ENCODE data around the gene HDC. TPM values are rescaled to one million over a fixed set of nuclear protein-coding genes. Genes with fewer than 3 reads are reported as not detected.

HDC gene
- total RNA-seq, 2 experiments from 2014 or later: not detected

DNA sequence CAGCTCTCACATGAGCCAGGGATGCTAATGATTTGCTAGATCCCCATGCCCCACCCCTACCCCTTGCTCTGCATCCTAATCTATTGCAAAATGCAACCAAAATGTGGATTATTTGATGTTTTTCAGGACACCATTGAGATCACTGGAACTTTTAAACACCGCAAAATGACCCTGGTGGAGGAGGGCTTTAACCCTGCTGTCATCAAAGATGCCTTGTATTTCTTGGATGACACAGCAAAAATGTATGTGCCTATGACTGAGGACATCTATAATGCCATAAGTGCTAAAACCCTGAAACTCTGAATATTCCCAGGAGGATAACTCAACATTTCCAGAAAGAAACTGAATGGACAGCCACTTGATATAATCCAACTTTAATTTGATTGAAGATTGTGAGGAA lies 29.7 kb downstream of the HDC start:
- Histone ChIP-seq H3K4me3 (ENCODE audit: low read depth, low read length, poor library complexity, severe bottlenecking) (no peak overlapping the region), H3K4me1 (ENCODE audit: insufficient read depth, low read length, poor library complexity, severe bottlenecking) (no peaks in the 10 kb centered on the region), H3K9me3 (ENCODE audit: low read length) (no peaks in the 10 kb centered on the region), H3K9me2 (ENCODE audit: insufficient read depth, low read length) (no peaks in the 10 kb centered on the region), H3K27ac (ENCODE audit: low read depth, low read length, poor library complexity, severe bottlenecking) (no peak overlapping the region), H4K20me1 (ENCODE audit: insufficient read depth, low read length) (no peaks in the 10 kb centered on the region), H3K36me3 (ENCODE audit: insufficient read depth, low read length) (no peaks in the 10 kb centered on the region), H2AFZ (ENCODE audit: low read length) (no peak overlapping the region), H3K4me2 (ENCODE audit: low read length) (no peak overlapping the region), H3K79me2 (ENCODE audit: insufficient read depth, low read depth, low read length) (no peaks in the 10 kb centered on the region)
- TF ChIP-seq EZH2phosphoT487 (IDR thresholded peaks at IDR 0.05; ENCODE audit: borderline replicate concordance, low read depth, low read length): no peak
- TF ChIP-seq, protein P1, sequence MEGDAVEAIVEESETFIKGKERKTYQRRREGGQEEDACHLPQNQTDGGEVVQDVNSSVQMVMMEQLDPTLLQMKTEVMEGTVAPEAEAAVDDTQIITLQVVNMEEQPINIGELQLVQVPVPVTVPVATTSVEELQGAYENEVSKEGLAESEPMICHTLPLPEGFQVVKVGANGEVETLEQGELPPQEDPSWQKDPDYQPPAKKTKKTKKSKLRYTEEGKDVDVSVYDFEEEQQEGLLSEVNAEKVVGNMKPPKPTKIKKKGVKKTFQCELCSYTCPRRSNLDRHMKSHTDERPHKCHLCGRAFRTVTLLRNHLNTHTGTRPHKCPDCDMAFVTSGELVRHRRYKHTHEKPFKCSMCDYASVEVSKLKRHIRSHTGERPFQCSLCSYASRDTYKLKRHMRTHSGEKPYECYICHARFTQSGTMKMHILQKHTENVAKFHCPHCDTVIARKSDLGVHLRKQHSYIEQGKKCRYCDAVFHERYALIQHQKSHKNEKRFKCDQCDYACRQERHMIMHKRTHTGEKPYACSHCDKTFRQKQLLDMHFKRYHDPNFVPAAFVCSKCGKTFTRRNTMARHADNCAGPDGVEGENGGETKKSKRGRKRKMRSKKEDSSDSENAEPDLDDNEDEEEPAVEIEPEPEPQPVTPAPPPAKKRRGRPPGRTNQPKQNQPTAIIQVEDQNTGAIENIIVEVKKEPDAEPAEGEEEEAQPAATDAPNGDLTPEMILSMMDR (conservative IDR thresholded peaks at IDR 0.05; ENCODE audit: low read length): no peak
- ChIA-PET CTCF (ENCODE audit: unreplicated experiment) (no interaction called here), POLR2A (no interaction called here)
- intact Hi-C loops (cut with micrococcal nuclease; ENCODE audit: unreplicated experiment): no loop called here
- no TSS peak for BruUV-seq (replicated peaks)
- DNase-seq (ENCODE audit: low spot score): no peak

DNA sequence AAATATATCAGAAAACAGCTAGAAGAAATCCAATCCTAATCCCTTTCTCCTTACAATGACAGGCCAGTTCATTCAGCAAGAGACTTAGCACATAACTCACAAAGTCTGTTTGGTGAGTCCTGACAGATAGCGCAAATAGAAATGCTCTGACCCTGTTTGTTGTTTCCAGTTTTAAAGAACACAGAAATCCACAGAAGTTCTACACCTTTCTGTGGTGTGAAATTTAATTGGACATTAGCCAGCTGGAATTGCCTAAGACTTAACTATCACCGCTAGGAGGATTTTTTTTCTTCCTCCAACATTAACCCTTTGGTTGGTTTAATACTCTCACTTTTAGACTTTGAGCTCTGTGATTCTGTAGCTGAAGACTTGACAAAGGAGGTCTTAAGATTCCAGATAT lies 30.8 kb downstream of the HDC start:
- POLR2A ChIA-PET: no interaction called here
- CTCF ChIA-PET (ENCODE audit: unreplicated experiment): no interaction called here
- intact Hi-C loops (cut with micrococcal nuclease; ENCODE audit: unreplicated experiment): no loop called here

DNA sequence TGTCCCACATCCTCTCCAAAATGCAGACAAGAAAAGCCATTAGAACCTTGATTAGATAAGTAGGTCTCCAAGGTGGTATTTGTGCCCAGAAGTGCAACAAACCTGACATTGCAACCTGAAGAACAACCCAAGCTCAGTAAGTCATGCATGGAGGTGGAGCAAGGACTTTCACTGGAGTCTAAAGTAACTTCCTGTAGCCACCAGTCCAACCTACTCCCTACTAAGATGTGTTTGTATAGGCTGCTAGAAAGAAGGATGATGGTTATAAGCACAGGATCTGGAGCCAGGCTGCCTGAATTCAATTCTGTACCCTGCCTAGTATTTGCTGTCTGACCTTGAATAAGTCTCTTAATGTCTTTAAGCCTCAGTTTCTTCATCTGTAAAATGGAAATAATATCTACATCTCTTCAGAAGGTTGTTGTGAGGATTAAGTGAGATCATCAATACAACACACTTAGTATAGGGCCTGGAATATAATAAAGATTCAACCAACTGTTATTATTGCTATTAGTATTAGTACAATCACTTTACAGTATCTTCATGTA lies 32.3 kb downstream of the HDC start:
- no peaks in the 10 kb centered on the region for H3K4me1 ChIP-seq (ENCODE audit: insufficient read depth, low read length, poor library complexity, severe bottlenecking)
- no TSS peak for BruUV-seq (replicated peaks)
- TF ChIP-seq, protein P1 (conservative IDR thresholded peaks at IDR 0.05; ENCODE audit: low read length): no peak
- no peak for TF ChIP-seq EZH2phosphoT487 (IDR thresholded peaks at IDR 0.05; ENCODE audit: borderline replicate concordance, low read depth, low read length)
- H3K4me3 ChIP-seq (ENCODE audit: low read depth, low read length, poor library complexity, severe bottlenecking): no peak overlapping the region
- no peaks in the 10 kb centered on the region for H3K9me3 ChIP-seq (ENCODE audit: low read length)
- POLR2A ChIA-PET: no interaction called here
- H4K20me1 ChIP-seq (ENCODE audit: insufficient read depth, low read length): no peaks in the 10 kb centered on the region
- H2AFZ ChIP-seq (ENCODE audit: low read length): no peak overlapping the region
- no peak overlapping the region for H3K4me2 ChIP-seq (ENCODE audit: low read length)
- no peak for DNase-seq (ENCODE audit: low spot score)
- intact Hi-C loops (cut with micrococcal nuclease; ENCODE audit: unreplicated experiment): no loop called here
- H3K9me2 ChIP-seq (ENCODE audit: insufficient read depth, low read length): no peaks in the 10 kb centered on the region
- no peaks in the 10 kb centered on the region for H3K36me3 ChIP-seq (ENCODE audit: insufficient read depth, low read length)
- no peaks in the 10 kb centered on the region for H3K79me2 ChIP-seq (ENCODE audit: insufficient read depth, low read depth, low read length)
- CTCF ChIA-PET (ENCODE audit: unreplicated experiment): no interaction called here
- H3K27ac ChIP-seq (ENCODE audit: low read depth, low read length, poor library complexity, severe bottlenecking): no peak overlapping the region

More for the DNA sequence above, 30.8 kb downstream of the HDC start:
- Histone ChIP-seq H3K4me3 (ENCODE audit: low read depth, low read length, poor library complexity, severe bottlenecking) (no peak overlapping the region), H3K79me2 (ENCODE audit: insufficient read depth, low read depth, low read length) (no peaks in the 10 kb centered on the region), H2AFZ (ENCODE audit: low read length) (no peak overlapping the region), H3K36me3 (ENCODE audit: insufficient read depth, low read length) (no peaks in the 10 kb centered on the region), H4K20me1 (ENCODE audit: insufficient read depth, low read length) (no peaks in the 10 kb centered on the region), H3K9me3 (ENCODE audit: low read length) (no peaks in the 10 kb centered on the region), H3K4me1 (ENCODE audit: insufficient read depth, low read length, poor library complexity, severe bottlenecking) (no peaks in the 10 kb centered on the region), H3K9me2 (ENCODE audit: insufficient read depth, low read length) (no peaks in the 10 kb centered on the region), H3K27ac (ENCODE audit: low read depth, low read length, poor library complexity, severe bottlenecking) (no peak overlapping the region), H3K4me2 (ENCODE audit: low read length) (no peak overlapping the region)
- no TSS peak for BruUV-seq (replicated peaks)
- no peak for TF ChIP-seq EZH2phosphoT487 (IDR thresholded peaks at IDR 0.05; ENCODE audit: borderline replicate concordance, low read depth, low read length)
- TF ChIP-seq, protein P1 (conservative IDR thresholded peaks at IDR 0.05; ENCODE audit: low read length): no peak
- DNase-seq (ENCODE audit: low spot score): no peak
